NCI-H1048 (cell line): ENCODE measurements around the gene ITGB7.
"Not testable (repeated sequence)": the region's sequence is repeated elsewhere in the genome, so short reads cannot be mapped to it uniquely, and the experiment has no call there.

Experiments
- DNase-seq: peaks from one replicate; lab custom pipeline; 2025; lab: John Stamatoyannopoulos, UW

Gene ITGB7

GRCh38 chr12:53217051-53217930 lies 10.2 kb upstream of the ITGB7 start:
- no peak for DNase-seq

GRCh38 chr12:53215497-53215896 lies 8.4 kb upstream of the ITGB7 start:
- no peak for DNase-seq

GRCh38 chr12:53214687-53215455 lies 7.8 kb upstream of the ITGB7 start:
- no peak for DNase-seq

GRCh38 chr12:53214221-53214620 lies 7.2 kb upstream of the ITGB7 start:
- no peak for DNase-seq

- DNase-seq, result peak; percentile 59
Observed at GRCh38 chr12:53213348-53213747, 6.3 kb upstream of the ITGB7 start.

- DNase-seq, result no peak
Observed at GRCh38 chr12:53212931-53213330, 5.9 kb upstream of the ITGB7 start.

GRCh38 chr12:53211476-53212381 lies 4.7 kb upstream of the ITGB7 start:
- DNase-seq, result no peak

GRCh38 chr12:53210843-53211242 lies 3.8 kb upstream of the ITGB7 start:
- no peak for DNase-seq

- no peak for DNase-seq
Observed at GRCh38 chr12:53208877-53209463, 1.9 kb upstream of the ITGB7 start.

- DNase-seq, result no peak
Observed at GRCh38 chr12:53208435-53208834, 1.4 kb upstream of the ITGB7 start.

GRCh38 chr12:53205747-53206419 lies 1.2 kb downstream of the ITGB7 start:
- no peak for DNase-seq

- DNase-seq, result no peak
Observed at GRCh38 chr12:53204351-53204750, 2.7 kb downstream of the ITGB7 start.

GRCh38 chr12:53202316-53202715 lies 4.7 kb downstream of the ITGB7 start:
- not testable (repeated sequence) for DNase-seq

GRCh38 chr12:53201639-53202038 lies 5.4 kb downstream of the ITGB7 start:
- no peak for DNase-seq

- DNase-seq, result no peak
Observed at GRCh38 chr12:53201177-53201541, 5.9 kb downstream of the ITGB7 start.

- DNase-seq, result no peak
Observed at GRCh38 chr12:53200458-53201176, 6.4 kb downstream of the ITGB7 start.

- DNase-seq, result no peak
Observed at GRCh38 chr12:53200107-53200457, 7.0 kb downstream of the ITGB7 start.

GRCh38 chr12:53199700-53200099 lies 7.4 kb downstream of the ITGB7 start:
- no peak for DNase-seq

- no peak for DNase-seq
Observed at GRCh38 chr12:53198486-53199110, 8.5 kb downstream of the ITGB7 start.

GRCh38 chr12:53197011-53197640 lies 9.9 kb downstream of the ITGB7 start:
- DNase-seq, result no peak
